Hematopoietic multipotent progenitor cell treated with erythropoietin and hydrocortisone succinate and interleukin-3 and kit ligand, for 4 days (in vitro differentiated cells): ENCODE data around the gene ATAD3C.
A peak's percentile ranks its signal among the peaks of the same experiment; 100 is the strongest.
"Not testable (repeated sequence)": the region's sequence is repeated elsewhere in the genome, so short reads cannot be mapped to it uniquely, and the experiment has no call there.

Source experiments
- DNase-seq: peaks from one replicate; pipeline ENCODE4 v3.0.0-alpha.2; 2015

The ATAD3C gene

GRCh38 chr1:1432274-1432950, 17.1 kb upstream of the ATAD3C start:
- no peak for DNase-seq

- no peak for DNase-seq
Measured at GRCh38 chr1:1432951-1433803, 16.3 kb upstream of the ATAD3C start.

GRCh38 chr1:1433804-1434130, 15.7 kb upstream of the ATAD3C start:
- peak; percentile 45 for DNase-seq

- DNase-seq, result peak; percentile 71
Measured at GRCh38 chr1:1434131-1434823, 15.2 kb upstream of the ATAD3C start.

GRCh38 chr1:1434824-1435105, 14.7 kb upstream of the ATAD3C start:
- no peak for DNase-seq

GRCh38 chr1:1435106-1435903, 14.2 kb upstream of the ATAD3C start, which contains the start of gene VWA1:
TSS of gene VWA1 (plus strand) at chr1:1435690. CDS start at chr1:1435749, 59 bp downstream.
- peak; percentile 79 for DNase-seq

- no peak for DNase-seq
Measured at GRCh38 chr1:1435911-1436629, 13.4 kb upstream of the ATAD3C start.

- DNase-seq, result no peak
Measured at GRCh38 chr1:1436630-1437032, 12.9 kb upstream of the ATAD3C start.

- DNase-seq, result no peak
Measured at GRCh38 chr1:1437033-1437903, 12.2 kb upstream of the ATAD3C start.

GRCh38 chr1:1437904-1438376, 11.5 kb upstream of the ATAD3C start:
- DNase-seq, result peak; percentile 46

- no peak for DNase-seq
Measured at GRCh38 chr1:1438531-1439381, 10.7 kb upstream of the ATAD3C start.

GRCh38 chr1:1439546-1440261, 9.8 kb upstream of the ATAD3C start:
- DNase-seq, result no peak

- DNase-seq, result no peak
Measured at GRCh38 chr1:1440262-1441001, 9.1 kb upstream of the ATAD3C start.

- peak; percentile 74 for DNase-seq
Measured at GRCh38 chr1:1441002-1441888, 8.2 kb upstream of the ATAD3C start.

- DNase-seq, result no peak
Measured at GRCh38 chr1:1442069-1442770, 7.3 kb upstream of the ATAD3C start.

GRCh38 chr1:1446631-1447030, 2.9 kb upstream of the ATAD3C start:
- DNase-seq, result not testable (repeated sequence)

- DNase-seq, result not testable (repeated sequence)
Measured at GRCh38 chr1:1450616-1451015, 1.1 kb downstream of the ATAD3C start.
